Stimulated activated CD4-positive, alpha-beta T cell treated with anti-CD3 and anti-CD28 coated beads, Interleukin-4, amount 100 ng/mL, for 4 hours (primary cell): ENCODE data around the gene GCSH.
A peak's percentile ranks its signal among the peaks of the same experiment; 100 is the strongest.
"Not testable (repeated sequence)": the region's sequence is repeated elsewhere in the genome, so short reads cannot be mapped to it uniquely, and the experiment has no call there.

Experiments used
- DNase-seq, 2 experiments: peaks; one replicate each; pipeline ENCODE4 v3.0.0-alpha.2; 2020

The GCSH gene

GRCh38 chr16:81095953-81096714, at the start of gene GCSH:
Gene GCSH, minus strand, starts transcription at chr16:81096395. Its CDS starts 117 bp downstream, at chr16:81096278.
- peak; percentile 97 to 98 for DNase-seq

DNA sequence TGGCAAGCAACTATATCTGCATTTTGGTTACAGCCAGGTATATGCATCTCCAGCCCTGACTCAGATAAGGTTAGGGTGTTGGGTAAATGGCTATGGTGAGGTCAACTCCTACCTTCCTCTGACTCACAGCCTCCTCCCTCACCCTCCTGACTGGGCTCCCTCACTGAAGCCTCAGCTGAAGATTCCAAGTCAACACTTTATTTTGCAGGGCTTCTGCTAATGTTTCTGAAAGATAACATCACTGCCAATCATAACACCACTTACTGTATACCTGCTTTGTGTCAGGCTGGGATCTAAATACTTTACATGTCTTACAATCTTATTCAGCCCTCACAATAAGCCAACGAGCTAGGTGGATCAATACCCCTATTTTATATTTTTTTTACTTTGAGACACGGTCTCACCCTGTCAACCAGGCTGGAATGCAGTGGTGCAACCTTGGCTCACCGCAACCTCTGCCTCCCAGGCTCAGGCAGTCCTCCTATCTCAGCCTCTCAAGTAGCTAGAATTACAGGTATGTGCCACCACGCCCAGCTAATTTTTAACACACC, 47.8 kb upstream of the GCSH start:
- DNase-seq: no peak

DNA sequence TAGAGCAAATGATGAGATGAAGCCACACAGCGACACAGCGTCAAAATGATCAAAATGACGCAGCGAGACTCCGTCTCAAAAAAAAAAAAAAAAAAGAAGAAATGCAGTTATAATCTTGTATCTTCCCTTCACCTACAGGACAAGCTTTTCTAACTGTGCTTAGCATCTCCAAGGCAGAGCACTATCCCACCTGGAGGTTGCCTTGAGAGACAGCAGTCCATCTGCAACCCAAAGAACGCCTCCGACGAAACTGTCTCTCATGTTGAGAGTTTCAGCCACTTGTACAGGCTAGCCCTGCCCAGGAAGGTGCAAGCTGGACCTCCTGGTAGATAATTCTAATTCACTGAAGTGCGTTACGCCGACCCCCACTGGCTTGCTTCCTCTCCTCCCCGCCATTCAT, 46.7 kb upstream of the GCSH start:
- DNase-seq: no peak

GRCh38 chr16:81140930-81141780, 45.0 kb upstream of the GCSH start:
- DNase-seq: no peak

DNA sequence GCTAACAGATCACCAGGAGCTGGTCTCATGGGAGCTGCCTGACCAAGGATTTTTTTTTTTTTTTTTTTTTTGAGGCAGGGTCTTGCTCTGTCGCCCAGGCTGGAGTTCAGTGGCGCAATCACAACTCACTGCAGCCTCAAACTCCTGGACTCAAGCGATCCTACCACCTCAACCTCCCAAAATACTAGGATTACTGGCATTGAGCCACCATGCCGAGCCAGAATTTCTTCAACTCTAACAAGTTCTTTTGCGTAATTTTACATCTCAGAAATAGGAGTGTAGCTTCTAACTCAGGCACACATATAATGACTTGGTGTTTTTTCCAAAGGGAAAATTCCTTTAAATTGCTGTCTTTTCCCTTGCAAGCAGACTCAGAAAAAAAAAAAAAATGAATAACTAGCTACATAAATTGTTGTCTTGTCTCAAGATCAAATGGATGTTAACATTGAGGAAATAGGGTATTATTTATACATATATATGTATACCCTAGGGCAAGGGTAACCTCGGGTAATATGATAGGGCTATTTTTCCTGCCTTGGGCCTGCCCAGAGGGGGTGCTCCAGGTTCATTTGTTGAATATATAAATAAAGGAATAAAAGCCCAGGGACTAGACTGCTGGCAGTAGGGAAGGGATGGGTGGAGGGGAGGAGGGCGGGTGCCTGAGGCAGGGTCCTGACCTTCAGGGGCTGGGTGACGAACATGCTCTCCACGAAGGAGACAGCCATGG, 42.8 kb upstream of the GCSH start:
- no peak for DNase-seq

- DNase-seq: no peak
These were observed 41.6 kb upstream of the GCSH start for GRCh38 chr16:81137754-81138153.

- no peak for DNase-seq
These were observed 40.5 kb upstream of the GCSH start for GRCh38 chr16:81136390-81137335.

DNA sequence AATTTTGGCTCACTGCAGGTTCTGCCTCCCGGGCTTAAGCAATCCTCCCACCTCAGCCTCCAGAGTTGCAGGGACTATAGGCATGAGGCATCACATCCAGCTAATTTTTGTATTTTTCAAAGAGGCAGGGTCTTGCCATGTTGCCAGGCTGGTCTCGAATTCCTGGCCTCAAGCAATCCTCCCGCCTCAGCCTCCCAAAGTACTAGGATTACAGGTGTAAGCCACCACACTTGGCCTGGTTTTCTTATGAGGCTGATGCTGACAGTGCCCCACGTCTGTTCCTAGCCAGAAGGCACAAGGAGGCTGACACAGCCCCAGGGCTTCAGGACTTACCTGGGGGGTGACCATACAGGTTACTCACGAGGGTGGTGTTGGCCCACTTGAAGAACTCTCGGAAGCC, 33.9 kb upstream of the GCSH start:
- no peak for DNase-seq

DNA sequence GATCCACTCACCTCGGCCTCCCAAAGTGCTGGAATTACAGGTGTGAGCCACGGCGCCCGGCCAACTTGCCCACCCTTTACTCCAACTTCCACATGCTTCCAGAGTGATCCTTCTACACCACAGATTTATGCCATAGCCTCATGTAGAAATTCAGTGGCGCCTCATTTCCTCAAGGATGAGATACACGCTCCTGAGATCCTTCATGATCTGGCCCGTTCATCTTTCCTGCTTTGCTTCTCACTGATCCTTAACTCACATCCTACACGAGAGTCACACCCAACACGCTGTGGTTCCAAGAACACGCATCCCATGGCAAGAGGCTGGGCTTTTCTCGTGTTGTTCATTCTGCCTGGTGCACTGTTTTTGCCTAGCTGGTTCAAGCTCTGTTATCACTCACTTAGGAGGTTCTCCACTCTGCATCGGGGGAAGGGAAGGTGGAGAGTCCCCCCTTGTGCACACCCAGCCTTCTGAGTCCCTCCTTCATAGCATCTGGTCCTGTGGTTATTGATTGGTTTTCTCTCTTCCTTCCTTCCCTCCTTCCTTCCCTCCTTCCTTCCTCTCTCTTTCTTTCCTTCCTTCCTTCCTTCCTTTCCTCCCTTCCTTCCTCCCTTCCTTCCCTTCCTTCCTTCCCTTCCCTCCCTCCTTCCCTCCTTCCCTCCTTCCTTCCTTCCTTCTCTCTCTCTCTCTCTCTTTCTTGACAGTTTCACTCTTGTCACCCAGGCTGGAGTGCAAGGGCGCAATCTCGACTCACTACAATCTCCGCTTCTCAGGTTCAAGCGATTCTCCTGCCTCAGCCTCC, 32.7 kb upstream of the GCSH start:
- DNase-seq: no peak

- DNase-seq: no peak
These were observed 30.9 kb upstream of the GCSH start for GRCh38 chr16:81127051-81127450.

DNA sequence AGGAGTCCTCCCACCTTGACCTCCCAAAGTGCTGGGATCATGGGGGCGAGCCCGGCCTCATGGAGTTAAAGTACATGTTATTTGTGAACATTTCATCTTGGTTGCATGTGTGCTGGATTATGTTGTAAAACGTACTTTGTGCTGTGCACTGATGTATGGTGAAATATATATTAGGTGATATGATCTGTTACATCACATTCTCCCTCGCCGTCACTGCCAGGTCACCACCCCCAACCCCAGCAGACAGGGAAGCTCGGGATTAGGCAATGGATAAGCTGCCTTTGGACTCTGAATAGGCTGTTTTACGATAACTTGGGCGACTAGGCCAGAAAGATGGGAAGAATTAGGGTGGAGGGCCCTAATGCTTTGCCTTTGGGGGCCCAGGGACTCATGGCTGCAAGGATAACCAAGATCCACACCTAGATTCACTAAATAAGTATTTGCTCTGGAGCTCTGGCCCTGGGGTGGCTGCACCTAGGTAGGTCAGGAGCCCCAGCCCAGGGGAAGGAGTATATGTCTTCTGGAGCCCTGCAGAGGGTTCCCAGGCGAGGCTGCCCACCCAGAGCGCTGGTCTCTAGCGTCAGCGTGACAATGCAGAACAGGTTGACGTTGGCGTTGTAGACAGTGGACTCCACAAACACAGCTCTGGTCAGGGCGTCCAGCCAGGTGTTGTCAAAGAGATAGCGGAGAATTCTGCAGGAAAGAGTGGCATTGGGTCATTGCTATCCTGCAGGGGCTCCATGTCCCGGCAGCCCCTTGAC, 27.1 kb upstream of the GCSH start:
- DNase-seq: no peak

DNA sequence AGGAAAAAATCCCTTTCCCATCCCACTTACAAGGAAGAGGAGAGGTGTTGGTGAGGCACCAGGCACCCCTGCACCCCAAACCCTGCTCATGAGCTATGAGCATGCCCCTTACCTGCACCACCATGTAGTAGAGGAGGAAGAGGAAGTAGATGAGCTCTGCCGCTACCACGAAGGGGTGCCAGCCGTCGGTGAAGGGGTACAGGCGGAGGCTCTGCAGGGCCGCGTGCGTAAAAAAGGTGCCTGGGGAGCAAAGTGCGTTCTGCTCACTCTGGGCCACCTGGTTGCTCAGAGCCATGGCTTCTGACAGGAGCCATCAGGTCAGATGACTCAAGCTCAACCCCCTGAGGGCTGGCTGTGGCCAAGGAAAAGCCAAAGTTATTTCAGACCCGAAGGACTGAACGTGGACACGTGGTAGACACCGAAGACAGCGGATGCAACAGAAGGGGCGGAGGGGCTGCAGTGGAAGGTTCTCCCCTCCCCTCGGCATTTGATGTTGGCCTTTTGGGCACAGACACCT, 25.3 kb upstream of the GCSH start:
- no peak for DNase-seq

DNA sequence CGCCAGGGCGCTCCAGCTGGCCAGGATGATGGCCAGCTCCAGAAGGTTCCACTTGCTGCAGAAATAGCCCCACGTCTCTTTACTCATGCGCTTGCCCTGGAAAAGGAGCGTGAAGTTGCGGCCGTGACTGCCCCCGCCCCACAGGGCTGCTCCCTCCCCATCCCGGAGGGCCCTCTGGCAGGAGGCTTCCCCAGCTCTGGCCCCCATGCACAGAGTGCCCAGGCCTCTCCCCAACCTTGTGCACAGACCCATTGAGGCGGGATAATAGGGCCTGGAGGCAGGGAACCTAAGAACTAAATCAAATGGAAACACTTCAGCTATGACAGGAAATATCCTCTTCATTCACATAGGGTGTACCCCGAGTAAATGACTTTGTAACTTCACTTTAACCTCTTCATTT, 21.2 kb upstream of the GCSH start:
- no peak for DNase-seq

GRCh38 chr16:81116285-81116684, 20.1 kb upstream of the GCSH start:
- no peak for DNase-seq

- DNase-seq: no peak
These were observed 16.3 kb upstream of the GCSH start for GRCh38 chr16:81112453-81112852.

DNA sequence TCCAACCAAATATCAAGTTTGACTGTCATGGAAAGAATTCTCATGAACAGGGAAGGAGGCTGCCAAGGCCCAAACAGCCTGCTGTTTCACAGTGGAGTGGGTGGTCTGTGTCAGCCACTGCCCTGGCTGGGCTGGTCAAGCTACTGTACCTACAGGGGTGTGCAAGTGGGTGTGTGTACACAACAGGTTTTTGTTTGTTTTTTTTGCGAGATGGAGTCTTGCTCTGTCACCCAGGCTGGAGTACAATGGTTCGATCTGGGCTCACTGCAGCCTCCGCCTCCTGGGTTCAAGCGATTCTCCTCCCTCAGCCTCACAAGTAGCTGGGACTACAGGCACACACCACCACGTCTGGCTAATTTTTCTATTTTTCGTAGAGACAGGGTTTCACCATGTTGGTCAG, 13.1 kb upstream of the GCSH start:
- not testable (repeated sequence) for DNase-seq

- DNase-seq: no peak
These were observed 11.3 kb upstream of the GCSH start for GRCh38 chr16:81107511-81107910.

DNA sequence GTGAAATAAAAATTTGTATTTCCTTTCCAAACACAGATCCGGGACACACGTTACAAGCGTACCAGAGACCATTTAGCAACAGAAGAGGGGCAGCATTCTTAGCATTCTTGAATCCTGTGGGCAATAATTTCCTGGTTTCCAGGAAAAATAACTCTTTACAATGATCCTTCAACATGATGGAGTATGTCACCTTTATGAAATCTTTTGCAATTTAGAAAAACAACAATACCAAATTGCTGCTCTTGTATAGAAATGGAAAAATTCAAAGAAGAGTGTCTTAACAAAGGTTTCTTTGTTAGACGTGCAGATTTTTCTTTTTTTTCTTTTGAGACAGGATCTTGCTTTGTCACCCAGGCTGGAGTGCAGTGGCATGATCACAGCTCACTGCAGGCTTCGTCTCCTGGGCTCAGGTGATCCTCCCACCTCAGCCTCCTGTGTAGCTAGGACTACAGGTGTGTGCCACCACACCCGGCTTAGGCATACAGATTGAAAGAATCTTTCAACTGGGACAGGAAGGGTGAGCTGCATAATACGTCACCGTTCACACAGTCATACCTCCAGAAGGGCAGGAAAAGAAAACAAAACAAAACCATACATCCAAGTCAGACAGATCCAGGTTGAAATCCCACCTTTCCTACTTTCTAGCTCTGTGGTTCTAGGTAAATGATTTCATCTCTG, 10.8 kb upstream of the GCSH start:
- DNase-seq: no peak

DNA sequence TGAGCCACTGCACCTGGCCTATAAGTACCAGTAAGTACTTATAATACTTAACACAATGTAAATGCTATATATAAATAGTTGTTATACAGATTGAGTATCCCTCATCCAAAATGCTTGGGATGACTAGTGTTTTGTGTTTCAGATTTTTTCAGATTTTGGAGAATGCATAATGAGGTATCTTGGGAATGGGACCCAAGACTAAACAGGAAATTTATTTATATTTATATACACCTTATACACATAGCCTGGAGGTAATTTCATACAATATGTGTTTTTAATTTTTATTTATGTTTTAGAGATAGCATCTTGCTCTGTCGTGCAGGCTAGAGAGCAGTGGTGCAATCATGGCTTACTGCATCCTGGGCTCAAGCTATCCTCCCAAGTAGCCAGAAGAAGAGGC, 9.8 kb upstream of the GCSH start:
- DNase-seq: no peak

DNA sequence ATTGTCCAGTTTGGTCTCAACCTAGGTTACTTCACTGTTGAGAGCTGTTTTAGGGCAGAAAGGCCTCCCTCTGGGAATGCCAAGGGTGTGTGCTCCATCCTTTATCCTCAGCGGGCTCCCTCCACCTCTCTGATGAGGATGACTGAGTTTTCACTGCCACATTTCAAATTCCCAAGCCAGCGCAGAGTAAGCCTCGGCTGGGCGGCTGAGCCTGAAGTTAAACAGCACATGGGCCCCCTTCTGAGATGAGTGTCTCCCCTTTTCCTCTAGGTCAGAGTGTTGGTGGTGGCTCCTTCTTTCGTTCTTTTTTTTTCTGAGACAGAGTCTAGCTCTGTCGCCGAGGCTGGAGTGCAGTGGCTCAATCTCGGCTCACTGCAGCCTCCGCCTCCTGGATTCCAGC, 5.5 kb upstream of the GCSH start:
- DNase-seq: no peak
